H1 (cell line): ENCODE measurements around the gene SNTG2. TPM values are rescaled to one million over a fixed set of nuclear protein-coding genes. Genes with fewer than 3 reads are reported as not detected.

Experiments
- CTCF ChIA-PET: fragments of 300-600 bp; sonication (Branson Sonifier 250); formaldehyde crosslinking; loops from one replicate; lab custom pipeline; 2021; ENCODE audit not compliant: partially characterized antibody; lab: Charles Lee
- POLR2A ChIA-PET: fragments of 300-600 bp; sonication (Branson Sonifier 250); formaldehyde crosslinking; loops from one replicate; lab custom pipeline; 2021; ENCODE audit warnings: inconsistent platforms; ENCODE audit not compliant: partially characterized antibody; lab: Charles Lee
- DNase-seq, 2 experiments: peaks; one replicate each; pipeline versions ENCODE4 v3.0.0 to v3.0.0-alpha.2; 2010 to 2022; ENCODE audit warnings: low spot score in 2 of 2, low read depth in 1 of 2, mixed read lengths in 1 of 2
- FAIRE-seq: peaks from 2 replicates; lab custom pipeline; 2011; peaks lifted over from hg19 to GRCh38; lab: Jason Lieb, UNC
- H2AFZ ChIP-seq: 2 replicates; pipeline ENCODE4 v1.8.1; 2012; ENCODE audit warnings: low read length, inconsistent platforms
- H2AK5ac ChIP-seq: 2 replicates; pipeline ENCODE4 v1.6.1; 2013; ENCODE audit warnings: low read depth, low read length
- H2BK120ac ChIP-seq: replicated peaks from 2 replicates; pipeline ENCODE3; 2013; ENCODE audit warnings: low read depth, low read length, inconsistent platforms
- H2BK12ac ChIP-seq: 2 replicates; pipeline ENCODE4 v1.6.1; 2013; ENCODE audit warnings: low read depth, low read length
- H2BK15ac ChIP-seq: 2 replicates; pipeline ENCODE4 v1.6.1; 2013; ENCODE audit warnings: low read length
- H2BK20ac ChIP-seq: 2 replicates; pipeline ENCODE4 v1.6.1; 2013; ENCODE audit warnings: low read length
- H2BK5ac ChIP-seq: 2 replicates; pipeline ENCODE4 v1.6.1; 2013; ENCODE audit warnings: low read depth, low read length
- H3K14ac ChIP-seq: 2 replicates; pipeline ENCODE4 v1.6.1; 2013; ENCODE audit warnings: inconsistent platforms; ENCODE audit not compliant: insufficient read length
- H3K18ac ChIP-seq: 2 replicates; pipeline ENCODE4 v1.6.1; 2013; ENCODE audit warnings: low read length; ENCODE audit errors: extremely low read depth
- H3K23ac ChIP-seq: 2 replicates; pipeline ENCODE4 v1.6.1; 2013; ENCODE audit warnings: inconsistent platforms; ENCODE audit not compliant: insufficient read length
- H3K23me2 ChIP-seq: 2 replicates; pipeline ENCODE4 v1.6.1; 2013; ENCODE audit warnings: low read depth, low read length
- H3K27ac ChIP-seq: 2 replicates; pipeline ENCODE4 v1.6.1; 2011; ENCODE audit warnings: low read depth, low read length, inconsistent platforms
- H3K27me3 ChIP-seq, 4 experiments: replicated peaks in 1 of 4; 1 replicate in 1 of 4; 2 replicates in 3 of 4; pipeline versions ENCODE4 v1.6.1 to v1.8.1; 2011 to 2013; ENCODE audit warnings: low read length in 3 of 4, mild to moderate bottlenecking in 3 of 4, inconsistent platforms in 2 of 4, mixed read lengths in 2 of 4, moderate library complexity in 1 of 4; ENCODE audit not compliant: control insufficient read depth in 3 of 4, insufficient read depth in 3 of 4; ENCODE audit errors: extremely low read depth in 1 of 4
- H3K36me3 ChIP-seq, 4 experiments: 2 replicates each; pipeline versions ENCODE4 v1.6.1 to v1.8.1; 2011 to 2013; ENCODE audit warnings: mild to moderate bottlenecking in 4 of 4, low read length in 3 of 4, moderate library complexity in 2 of 4, control low read depth in 1 of 4, inconsistent platforms in 1 of 4; ENCODE audit not compliant: insufficient read depth in 4 of 4, control insufficient read depth in 2 of 4
- H3K4ac ChIP-seq: replicated peaks from 2 replicates; pipeline ENCODE3; 2013; ENCODE audit warnings: low read length, low read depth, mixed read lengths, inconsistent platforms; ENCODE audit not compliant: insufficient read length
- H3K4me1 ChIP-seq, 4 experiments: replicated peaks in 1 of 4; 1 replicate in 1 of 4; 2 replicates in 3 of 4; pipeline versions ENCODE4 v1.6.1 to v1.8.1; 2011 to 2013; ENCODE audit warnings: low read length in 3 of 4, inconsistent platforms in 2 of 4, mixed read lengths in 1 of 4; ENCODE audit not compliant: insufficient read depth in 4 of 4, control insufficient read depth in 3 of 4
- H3K4me2 ChIP-seq, 2 experiments: 2 replicates each; pipeline versions ENCODE4 v1.6.1 to v1.8.1; 2011 to 2013; ENCODE audit warnings: low read depth in 2 of 2, low read length in 2 of 2, control low read depth in 1 of 2, inconsistent platforms in 1 of 2, mild to moderate bottlenecking in 1 of 2; ENCODE audit not compliant: insufficient read depth in 1 of 2
- H3K4me3 ChIP-seq, 4 experiments: fragments of 200-600, 300-600 bp in 1 of 4; sonication (generic), shearing (Covaris generic), sonication (Bioruptor Twin) in 1 of 4; 2 replicates each; pipeline versions ENCODE4 v1.5.1 to v1.8.1; 2011 to 2016; ENCODE audit warnings: low read length in 4 of 4, low read depth in 3 of 4, control low read depth in 2 of 4, inconsistent platforms in 2 of 4, mild to moderate bottlenecking in 2 of 4, mixed read lengths in 1 of 4, moderate library complexity in 1 of 4; ENCODE audit not compliant: insufficient read depth in 2 of 4; ENCODE audit errors: extremely low read depth in 1 of 4
- H3K56ac ChIP-seq: replicated peaks from 2 replicates; pipeline ENCODE3; 2013; ENCODE audit warnings: low read depth, mild to moderate bottlenecking, mixed read lengths, low read length, inconsistent platforms; ENCODE audit not compliant: insufficient read length
- H3K79me1 ChIP-seq: 2 replicates; pipeline ENCODE4 v1.6.1; 2013; ENCODE audit warnings: low read depth, low read length, control low read depth
- H3K79me2 ChIP-seq, 2 experiments: 2 replicates each; pipeline versions ENCODE4 v1.6.1 to v1.8.1; 2012 to 2013; ENCODE audit warnings: low read length in 2 of 2, mild to moderate bottlenecking in 2 of 2, inconsistent platforms in 1 of 2; ENCODE audit not compliant: insufficient read depth in 2 of 2, control insufficient read depth in 1 of 2
- H3K9ac ChIP-seq, 4 experiments: replicated peaks in 1 of 4; 1 replicate in 1 of 4; 2 replicates in 3 of 4; pipeline versions ENCODE4 v1.6.1 to v1.8.1; 2011 to 2013; ENCODE audit warnings: low read depth in 3 of 4, low read length in 3 of 4, control low read depth in 2 of 4, mild to moderate bottlenecking in 2 of 4, moderate library complexity in 2 of 4, inconsistent platforms in 1 of 4; ENCODE audit errors: extremely low read depth in 1 of 4
- H3K9me3 ChIP-seq, 2 experiments: 2 replicates each; pipeline versions ENCODE4 v1.6.1 to v1.8.1; 2012 to 2013; ENCODE audit warnings: mild to moderate bottlenecking in 2 of 2, moderate library complexity in 2 of 2, control low read depth in 1 of 2, inconsistent platforms in 1 of 2, low read depth in 1 of 2, low read length in 1 of 2, mixed read lengths in 1 of 2; ENCODE audit not compliant: insufficient read depth in 2 of 2
- H4K20me1 ChIP-seq, 2 experiments: replicated peaks in 1 of 2; 2 replicates each; pipeline versions ENCODE3 to v1.8.1; 2011 to 2013; ENCODE audit warnings: inconsistent platforms in 2 of 2, low read length in 2 of 2, mild to moderate bottlenecking in 1 of 2; ENCODE audit not compliant: insufficient read depth in 2 of 2, control insufficient read depth in 1 of 2
- H4K5ac ChIP-seq: 2 replicates; pipeline ENCODE4 v1.6.1; 2013; ENCODE audit warnings: low read length, low read depth, mixed read lengths, inconsistent platforms; ENCODE audit not compliant: insufficient read length
- H4K8ac ChIP-seq: 2 replicates; pipeline ENCODE4 v1.8.0; 2013; ENCODE audit warnings: mild to moderate bottlenecking, moderate library complexity, low read length, inconsistent platforms; ENCODE audit not compliant: insufficient read depth; ENCODE audit errors: extremely low read depth
- H4K91ac ChIP-seq: replicated peaks from 2 replicates; pipeline ENCODE3; 2013; ENCODE audit warnings: low read length, mixed read lengths, inconsistent platforms; ENCODE audit not compliant: insufficient read length
- WGBS, 2 experiments: shearing (Covaris generic) in 1 of 2; methylation state at CpG; one replicate each; pipeline versions ENCODE4 v1.1.6 to v1.1.7; 2013 to 2015; ENCODE audit warnings: low lambda C conversion rate in 2 of 2, mixed read lengths in 2 of 2, inconsistent platforms in 1 of 2, low coverage in 1 of 2, missing lambda C conversion rate in 1 of 2; ENCODE audit not compliant: insufficient replicate concordance in 2 of 2, insufficient coverage in 1 of 2, insufficient read length in 1 of 2; ENCODE audit errors: extremely low coverage in 1 of 2, missing lambda C conversion rate in 1 of 2; 5-methylcytosine and 5-hydroxymethylcytosine counted together
- polyA plus RNA-seq, 7 experiments: library from polyadenylated mRNA; depleted of rRNA in 3 of 7; stranded (reverse) in 5 of 7; unstranded in 2 of 7; fragments of >200 nt in 5 of 7; fragments of 200-250 nt in 2 of 7; gene quantifications; 1 replicate in 5 of 7; 2 replicates in 1 of 7; 4 replicates in 1 of 7; pipeline versions ENCODE4 v1.2.1 to v1.2.3, GENCODE V29; 2011 to 2013; ENCODE audit warnings: missing spikeins in 2 of 7, mixed read lengths in 2 of 7
- total RNA-seq: library from RNA; stranded (reverse); fragmentation: NEBNext Ultra II Directional; extraction: Animal tissue kit (Norgen Biotek cat#: 25700); gene quantifications from 2 replicates; pipeline ENCODE4 v1.2.1, GENCODE V29; 2021

The SNTG2 gene
- total and polyA plus RNA-seq, 2 of the 8 experiments (the other 6 are each of a cell fraction or from before 2014, with no cell fraction given), result 6.6 to 18.1 TPM

GRCh38 chr2:1245193-1245592 is 294.5 kb downstream of the SNTG2 start:
- Histone ChIP-seq H4K20me1 (no peaks in the 10 kb centered on the region), H2BK12ac (no peak overlapping the region), H3K14ac (no peak overlapping the region), H3K9me3 (no peaks in the 10 kb centered on the region), H3K4ac (no peak overlapping the region), H3K79me1 (no peaks in the 10 kb centered on the region; the same call in 1 of the 2 replicates), H4K91ac (no peak overlapping the region), H3K23ac (no peak overlapping the region), H2AK5ac (no peak overlapping the region), H3K4me3 (no peak overlapping the region), H3K36me3 (no peaks in the 10 kb centered on the region; a peak in 1 of 8 replicates), H3K9ac (no peak overlapping the region), H2BK5ac (no peak overlapping the region), H4K8ac (no peak overlapping the region), H3K4me1 (no peaks in the 10 kb centered on the region), H2BK120ac (no peak overlapping the region), H3K27me3 (no peaks in the 10 kb centered on the region), H3K56ac (no peak overlapping the region), H2AFZ (no peak overlapping the region), H2BK15ac (no peak overlapping the region), H3K18ac (no peak overlapping the region), H4K5ac (no peak overlapping the region), H3K27ac (no peak overlapping the region), H2BK20ac (no peak overlapping the region), H3K79me2 (no peaks in the 10 kb centered on the region), H3K23me2 (no peaks in the 10 kb centered on the region), H3K4me2 (no peak overlapping the region)
- 90% methylated on average over 2 of the region's 2 CpGs; no CpG with 5 or more reads in 1 of the 2 experiments for WGBS, 2 experiments
- ChIA-PET CTCF (interaction anchor here (0.6 to 3.2 kb wide), 3 partner anchors 12 to 230 kb away, joined by 3 to 18 read pairs (median 5); no protein-coding TSS in a partner anchor), POLR2A (interaction anchor here (1.0 kb wide), 1 partner anchor 276 kb away, joined by 3 read pairs; no protein-coding TSS in a partner anchor)
- DNase-seq (no peak), FAIRE-seq (no peak)
